Suprapubic skin (tissue), 3 donors: Measurements from ENCODE around the gene CACNA2D4.

Source experiments
- CTCF ChIP-seq, 2 donors: fragments of 200-600 bp in 1 of 2; fragments of 450-650 bp in 1 of 2; sonication (generic) in 1 of 2; IDR thresholded peaks; one replicate each; pipeline ENCODE4 v1.5.1; 2016 to 2019; ENCODE audit warnings: antibody characterized with exemption in 2 of 2, mild to moderate bottlenecking in 1 of 2, moderate library complexity in 1 of 2
- EP300 ChIP-seq: sonication (generic); formaldehyde crosslinking; IDR thresholded peaks from one replicate; pipeline ENCODE4 v1.6.1; 2017; ENCODE audit warnings: antibody characterized with exemption

- TF ChIP-seq CTCF (IDR thresholded peaks at IDR 0.05), result no peak
- TF ChIP-seq EP300, result no peak
These were observed 89.6 kb downstream of the CACNA2D4 start for GRCh38 chr12:1828856-1829255.
